ENCODE measurements around the gene KLHL29. TPM values are rescaled to one million over a fixed set of nuclear protein-coding genes. Genes with fewer than 3 reads are reported as not detected.

Gene KLHL29
- polyA plus RNA-seq, 3 donors: 0.03 TPM; not detected in 2

- Histone ChIP-seq H3K9ac (ENCODE audit: insufficient read depth, low read length, poor library complexity, severe bottlenecking) (no peak overlapping the region), H3K9me3 (replicated peaks in 1 of 2; ENCODE audit: control insufficient read depth in 1 of 2, insufficient read depth in 1 of 2, low read length in 2 of 2) (no peaks in the 10 kb centered on the region), H3K27ac (ENCODE audit: low read depth in 1 of 2, low read length in 2 of 2) (no peak overlapping the region), H3K4me3 (replicated peaks in 1 of 3; ENCODE audit: low read depth in 2 of 3, low read length in 3 of 3) (no peak overlapping the region), H4K20me1 (ENCODE audit: insufficient read depth, low read length) (no peaks in the 10 kb centered on the region), H3K27me3 (ENCODE audit: control insufficient read depth in 2 of 2, insufficient read depth in 2 of 2, low read length in 2 of 2) (peaks cover 22 to 28% of the 10 kb centered on the region in 2 donors), H3K36me3 (replicated peaks in 1 of 2; ENCODE audit: control insufficient read depth in 1 of 2, insufficient read depth in 2 of 2, low read length in 2 of 2) (no peaks in the 10 kb centered on the region), H3K79me2 (ENCODE audit: insufficient read depth, low read length) (no peaks in the 10 kb centered on the region), H3K4me1 (ENCODE audit: control insufficient read depth in 1 of 2, insufficient read depth in 2 of 2, low read length in 2 of 2) (peaks cover 12 to 13% of the 10 kb centered on the region in 2 donors), H2AFZ (ENCODE audit: insufficient read depth, low read depth, low read length, poor library complexity, severe bottlenecking) (no peak overlapping the region), H3K4me2 (replicated peaks; ENCODE audit: extremely low read depth, low read length, poor library complexity, severe bottlenecking) (no peak overlapping the region)
- no peaks in the 10 kb centered on the region for H3K36me3 Mint-ChIP-seq
- no peak overlapping the region for H3K27ac Mint-ChIP-seq
- peaks cover 16% of the 10 kb centered on the region for H3K4me1 Mint-ChIP-seq
- TF ChIP-seq, protein P1, sequence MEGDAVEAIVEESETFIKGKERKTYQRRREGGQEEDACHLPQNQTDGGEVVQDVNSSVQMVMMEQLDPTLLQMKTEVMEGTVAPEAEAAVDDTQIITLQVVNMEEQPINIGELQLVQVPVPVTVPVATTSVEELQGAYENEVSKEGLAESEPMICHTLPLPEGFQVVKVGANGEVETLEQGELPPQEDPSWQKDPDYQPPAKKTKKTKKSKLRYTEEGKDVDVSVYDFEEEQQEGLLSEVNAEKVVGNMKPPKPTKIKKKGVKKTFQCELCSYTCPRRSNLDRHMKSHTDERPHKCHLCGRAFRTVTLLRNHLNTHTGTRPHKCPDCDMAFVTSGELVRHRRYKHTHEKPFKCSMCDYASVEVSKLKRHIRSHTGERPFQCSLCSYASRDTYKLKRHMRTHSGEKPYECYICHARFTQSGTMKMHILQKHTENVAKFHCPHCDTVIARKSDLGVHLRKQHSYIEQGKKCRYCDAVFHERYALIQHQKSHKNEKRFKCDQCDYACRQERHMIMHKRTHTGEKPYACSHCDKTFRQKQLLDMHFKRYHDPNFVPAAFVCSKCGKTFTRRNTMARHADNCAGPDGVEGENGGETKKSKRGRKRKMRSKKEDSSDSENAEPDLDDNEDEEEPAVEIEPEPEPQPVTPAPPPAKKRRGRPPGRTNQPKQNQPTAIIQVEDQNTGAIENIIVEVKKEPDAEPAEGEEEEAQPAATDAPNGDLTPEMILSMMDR (IDR thresholded peaks at IDR 0.05): no peak
- H3K4me3 Mint-ChIP-seq: peak overlapping the region in 1 of 2 donors; percentile 39
- peaks cover 0 to 5% (median 2%) of the 10 kb centered on the region in 7 donors for H3K9me3 Mint-ChIP-seq
- 83% methylated on average over 2 of the region's 4 CpGs for WGBS (ENCODE audit: insufficient coverage)
- intact Hi-C loops (cut with micrococcal nuclease): no loop called here
- peaks cover 30 to 45% (median 36%) of the 10 kb centered on the region in 3 donors for H3K27me3 Mint-ChIP-seq (ENCODE audit: low read depth in 3 of 3)
- DNase-seq: no peak
Measured at GRCh38 chr2:23377771-23378170, 7.2 kb upstream of the KLHL29 start.

GRCh38 chr2:23378496-23378895, 6.5 kb upstream of the KLHL29 start:
- H3K27me3 Mint-ChIP-seq (ENCODE audit: low read depth in 3 of 3): peaks cover 37 to 49% (median 40%) of the 10 kb centered on the region in 3 donors
- Histone ChIP-seq H3K27ac (ENCODE audit: low read depth in 1 of 2, low read length in 2 of 2) (no peak overlapping the region), H3K4me3 (replicated peaks in 1 of 3; ENCODE audit: low read depth in 2 of 3, low read length in 3 of 3) (no peak overlapping the region), H3K9ac (ENCODE audit: insufficient read depth, low read length, poor library complexity, severe bottlenecking) (no peak overlapping the region), H3K9me3 (replicated peaks in 1 of 2; ENCODE audit: control insufficient read depth in 1 of 2, insufficient read depth in 1 of 2, low read length in 2 of 2) (no peaks in the 10 kb centered on the region), H3K4me1 (ENCODE audit: control insufficient read depth in 1 of 2, insufficient read depth in 2 of 2, low read length in 2 of 2) (peaks cover 12 to 13% of the 10 kb centered on the region in 2 donors), H2AFZ (ENCODE audit: insufficient read depth, low read depth, low read length, poor library complexity, severe bottlenecking) (no peak overlapping the region), H4K20me1 (ENCODE audit: insufficient read depth, low read length) (no peaks in the 10 kb centered on the region), H3K79me2 (ENCODE audit: insufficient read depth, low read length) (no peaks in the 10 kb centered on the region), H3K36me3 (replicated peaks in 1 of 2; ENCODE audit: control insufficient read depth in 1 of 2, insufficient read depth in 2 of 2, low read length in 2 of 2) (no peaks in the 10 kb centered on the region), H3K27me3 (ENCODE audit: control insufficient read depth in 2 of 2, insufficient read depth in 2 of 2, low read length in 2 of 2) (peaks cover 28 to 35% of the 10 kb centered on the region in 2 donors), H3K4me2 (replicated peaks; ENCODE audit: extremely low read depth, low read length, poor library complexity, severe bottlenecking) (no peak overlapping the region)
- no peak for DNase-seq
- TF ChIP-seq, protein P1 (IDR thresholded peaks at IDR 0.05): no peak
- no CpG with 5 or more reads among the region's 2 CpGs for WGBS (ENCODE audit: insufficient coverage)
- peaks cover 0 to 6% (median 2%) of the 10 kb centered on the region in 7 donors for H3K9me3 Mint-ChIP-seq
- H3K27ac Mint-ChIP-seq: no peak overlapping the region
- H3K36me3 Mint-ChIP-seq: no peaks in the 10 kb centered on the region
- intact Hi-C loops (cut with micrococcal nuclease): no loop called here
- H3K4me3 Mint-ChIP-seq: no peak overlapping the region
- H3K4me1 Mint-ChIP-seq: peaks cover 16% of the 10 kb centered on the region
